WI38 (cell line): ENCODE results near the gene EBF3.

Experiments used
- H3K4me3 ChIP-seq: 2 replicates; pipeline ENCODE4 v1.5.1; 2011; ENCODE audit warnings: low read depth, mild to moderate bottlenecking, control low read depth, low read length
- CTCF ChIP-seq: IDR thresholded peaks from 2 replicates; pipeline ENCODE4 v1.5.1; 2012; ENCODE audit warnings: low read depth, mild to moderate bottlenecking, control low read depth, low read length

The EBF3 gene

GRCh38 chr10:129860396-129860795 lies 103.7 kb downstream of the EBF3 start:
- no peak overlapping the region for H3K4me3 ChIP-seq
- no peak for TF ChIP-seq CTCF

GRCh38 chr10:129859536-129859935 lies 104.5 kb downstream of the EBF3 start:
- TF ChIP-seq CTCF = no peak

GRCh38 chr10:129857242-129857960 lies 106.7 kb downstream of the EBF3 start:
- TF ChIP-seq CTCF = no peak
- no peak overlapping the region for H3K4me3 ChIP-seq

More at GRCh38 chr10:129859536-129859935, 104.5 kb downstream of the EBF3 start:
- no peak overlapping the region for H3K4me3 ChIP-seq

GRCh38 chr10:129855836-129856563 lies 108.1 kb downstream of the EBF3 start:
- no peak overlapping the region for H3K4me3 ChIP-seq
- TF ChIP-seq CTCF = no peak

- no peak overlapping the region for H3K4me3 ChIP-seq
- no peak for TF ChIP-seq CTCF
Observed at GRCh38 chr10:129854796-129855705, 109.0 kb downstream of the EBF3 start.

GRCh38 chr10:129854158-129854557 lies 109.9 kb downstream of the EBF3 start:
- no peak for TF ChIP-seq CTCF
- no peak overlapping the region for H3K4me3 ChIP-seq

GRCh38 chr10:129853562-129853903 lies 110.5 kb downstream of the EBF3 start:
- TF ChIP-seq CTCF = no peak
- H3K4me3 ChIP-seq = no peak overlapping the region
